K562 (cell line): ENCODE measurements around the gene DNAH8.

Experiments used
- CBFB ChIP-seq: sonication (generic); formaldehyde crosslinking; IDR thresholded peaks from 2 replicates; pipeline ENCODE4 v1.4.0; 2020; ENCODE audit warnings: mild to moderate bottlenecking, missing genetic modification reagents
- CTCF ChIP-seq, 3 experiments: IDR thresholded peaks in 2 of 3; conservative IDR thresholded peaks in 1 of 3; 2 replicates each; pipeline ENCODE4 v1.5.1; 2011 to 2012; ENCODE audit warnings: low read length in 3 of 3, mild to moderate bottlenecking in 3 of 3, control low read depth in 2 of 3, improper control_type of control experiment in 1 of 3, inconsistent platforms in 1 of 3, low read depth in 1 of 3, mixed read lengths in 1 of 3, moderate library complexity in 1 of 3; ENCODE audit not compliant: insufficient read depth in 2 of 3
- ETS2 ChIP-seq: IDR thresholded peaks from 2 replicates; pipeline ENCODE4 v1.6.1; 2016; ENCODE audit warnings: borderline replicate concordance, missing genetic modification characterization, mild to moderate bottlenecking, moderate library complexity, missing compliant biosample characterization; ENCODE audit not compliant: poor library complexity, severe bottlenecking
- FIP1L1 ChIP-seq: fragments of 200-400 bp; formaldehyde crosslinking; IDR thresholded peaks from 2 replicates; pipeline ENCODE4 v1.6.1; 2018; ENCODE audit warnings: mild to moderate bottlenecking, low read depth, low read length; ENCODE audit not compliant: poor library complexity, severe bottlenecking
- HLTF ChIP-seq: fragments of 450-650 bp; IDR thresholded peaks from 2 replicates; pipeline ENCODE4 v1.6.1; 2016
- MYC ChIP-seq, 2 experiments: fragments of 250-450 bp in 1 of 2; sonication (Bioruptor Pico) in 1 of 2; IDR thresholded peaks; 2 replicates each; pipeline versions ENCODE4 v1.5.1 to v1.6.1; 2012 to 2021; ENCODE audit warnings: low read depth in 2 of 2, borderline replicate concordance in 1 of 2, improper control_type of control experiment in 1 of 2, low read length in 1 of 2, mild to moderate bottlenecking in 1 of 2, moderate library complexity in 1 of 2
- TEAD2 ChIP-seq: fragments of 450-650 bp; IDR thresholded peaks from 2 replicates; pipeline ENCODE4 v1.6.1; 2016; ENCODE audit warnings: missing genetic modification characterization, control low read depth, missing compliant biosample characterization
- USF2 ChIP-seq: sonication (generic); formaldehyde crosslinking; IDR thresholded peaks from 2 replicates; pipeline ENCODE4 v1.5.0; 2020; ENCODE audit warnings: missing genetic modification reagents
- ZEB2 ChIP-seq: fragments of 450-650 bp; IDR thresholded peaks from 2 replicates; pipeline ENCODE4 v1.6.1; 2016

- TF ChIP-seq ETS2 (no peak), MYC (IDR thresholded peaks at IDR 0.05; ENCODE audit: low read depth, low read length) (no peak), MYC (CRISPR knock-in tag; IDR thresholded peaks at IDR 0.05; ENCODE audit: borderline replicate concordance, low read depth) (no peak), FIP1L1 (no peak), CBFB (CRISPR knock-in tag) (no peak), TEAD2 (tag) (no peak), HLTF (no peak), ZEB2 (no peak), CTCF (IDR thresholded peaks at IDR 0.05 in 2 of 3, conservative IDR thresholded peaks at IDR 0.05 in 1 of 3; ENCODE audit: insufficient read depth in 2 of 3, low read depth in 1 of 3, low read length in 3 of 3) (no peak), USF2 (CRISPR knock-in tag) (no peak)
Measured at GRCh38 chr6:38755874-38756273, 40.8 kb downstream of the DNAH8 start.
